GM12874 (cell line): ENCODE measurements around the gene AMER2.

ENCODE experiments used
- CTCF ChIP-seq: IDR thresholded peaks from 2 replicates; pipeline ENCODE4 v1.5.1; 2011; ENCODE audit warnings: low read depth, mild to moderate bottlenecking, control low read depth, low read length, moderate library complexity; ENCODE audit not compliant: insufficient read depth

AMER2 gene

GRCh38 chr13:25192936-25193335 lies 20.8 kb upstream of the AMER2 start:
- TF ChIP-seq CTCF = no peak

DNA sequence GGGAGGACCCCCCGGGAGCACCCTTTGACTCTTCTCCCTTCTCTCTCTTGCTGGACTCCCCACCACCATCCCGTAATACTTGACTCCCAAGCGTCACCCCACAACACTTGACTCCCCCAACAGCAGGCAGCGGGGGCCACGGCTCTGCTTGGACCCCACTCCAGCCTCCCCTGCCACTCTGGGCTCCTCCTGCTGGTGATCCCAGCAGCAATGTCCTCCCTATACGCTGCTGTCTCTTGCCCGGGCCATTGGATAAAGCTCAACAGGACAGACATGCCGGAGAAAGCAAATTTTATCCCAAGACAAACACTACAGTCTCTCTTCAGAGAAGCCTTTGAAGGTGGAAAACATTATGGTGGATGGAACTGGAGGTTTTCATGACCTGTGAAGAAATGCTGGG lies 20.4 kb upstream of the AMER2 start:
- TF ChIP-seq CTCF = no peak

DNA sequence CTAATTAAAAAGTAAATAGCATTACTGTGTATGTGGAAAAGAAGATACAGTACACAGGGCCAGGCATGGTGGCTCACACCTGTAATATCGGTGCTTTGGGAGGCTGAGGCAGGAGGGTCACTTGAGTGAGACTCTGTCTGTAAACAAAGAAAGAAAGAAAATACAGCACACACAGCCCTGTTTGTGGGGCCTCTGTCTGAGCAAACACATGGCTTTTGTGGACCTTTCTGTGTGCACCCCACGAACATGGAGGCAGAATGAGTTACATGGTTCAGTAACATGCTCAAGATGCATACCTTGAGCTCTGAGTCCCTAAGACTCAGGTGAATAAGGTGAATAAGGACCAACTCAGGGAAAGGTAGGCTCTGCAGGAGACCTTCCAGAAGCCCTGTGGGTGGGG lies 20.0 kb upstream of the AMER2 start:
- no peak for TF ChIP-seq CTCF

- TF ChIP-seq CTCF = no peak
Measured at GRCh38 chr13:25190771-25191170, 18.7 kb upstream of the AMER2 start.

DNA sequence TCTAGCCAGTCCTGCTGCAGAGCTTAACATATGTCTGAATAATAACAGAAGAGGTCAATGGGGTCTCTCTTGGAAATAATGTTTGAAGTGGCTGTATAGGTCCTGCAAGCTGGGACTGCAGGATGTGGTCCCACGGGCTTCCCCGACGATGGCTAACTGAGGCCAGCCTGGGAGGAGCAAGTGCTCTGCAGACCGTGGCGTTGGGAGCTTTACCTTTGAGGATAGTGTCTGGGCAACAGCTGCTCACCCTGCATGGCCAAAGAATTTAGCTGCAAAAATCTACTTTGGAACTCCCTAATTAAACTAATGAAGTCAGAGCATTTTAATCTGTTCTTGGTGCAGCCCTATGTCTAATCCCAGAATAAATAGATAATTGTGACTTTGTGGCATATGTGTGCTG lies 18.2 kb upstream of the AMER2 start:
- no peak for TF ChIP-seq CTCF

GRCh38 chr13:25187596-25187995 lies 15.5 kb upstream of the AMER2 start:
- TF ChIP-seq CTCF = no peak

DNA sequence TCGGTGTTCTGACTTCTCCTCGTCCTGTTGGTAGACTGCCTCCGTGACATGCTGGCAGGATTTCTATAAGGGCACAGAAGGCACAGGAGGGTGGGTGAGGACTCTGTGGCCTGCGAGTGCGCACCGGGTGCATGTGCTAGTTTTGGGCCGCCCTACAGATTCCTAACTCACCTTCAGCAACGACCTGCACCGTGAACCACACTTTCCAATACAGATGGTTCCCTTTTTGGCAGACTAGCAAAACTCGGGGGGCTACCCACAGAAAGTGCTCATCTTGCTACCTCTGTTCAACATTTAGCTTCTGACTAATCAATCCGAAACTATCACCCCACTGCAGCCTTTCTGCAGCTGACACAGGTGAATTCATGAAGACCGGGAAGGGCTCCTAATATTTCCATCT lies 14.1 kb upstream of the AMER2 start:
- TF ChIP-seq CTCF = no peak

- TF ChIP-seq CTCF = no peak
Measured at GRCh38 chr13:25181597-25181996, 9.5 kb upstream of the AMER2 start.
